ENCODE data around the gene HOXC6. TPM values are rescaled to one million over a fixed set of nuclear protein-coding genes. Genes with fewer than 3 reads are reported as not detected.

Gene HOXC6
- total and polyA plus RNA-seq, 10 of the 15 experiments (the other 5 are each of a cell fraction or from before 2014, with no cell fraction given), result 0.02 to 0.55 (median 0.45) TPM; not detected in 4

- Histone ChIP-seq H3K4me3 (no peak overlapping the region; the same call in 1 of the 2 replicates), H3K79me2 (ENCODE audit: control insufficient read depth, insufficient read depth, low read length) (no peaks in the 10 kb centered on the region), H2AFZ (ENCODE audit: control insufficient read depth, low read depth, low read length) (no peak overlapping the region), H3K27ac (ENCODE audit: control insufficient read depth, insufficient read depth) (no peak overlapping the region), H3K9me3 (replicated peaks; ENCODE audit: control insufficient read depth, insufficient read depth, low read length) (no peaks in the 10 kb centered on the region), H3K4me1 (ENCODE audit: control insufficient read depth, insufficient read depth, low read length) (peaks cover 7% of the 10 kb centered on the region), H3K36me3 (ENCODE audit: control insufficient read depth in 2 of 2, insufficient read depth in 2 of 2, low read length in 1 of 2) (no peaks in the 10 kb centered on the region), H3K4me2 (ENCODE audit: control insufficient read depth, insufficient read depth) (no peak overlapping the region), H3K27me3 (replicated peaks in 1 of 2; ENCODE audit: control insufficient read depth in 2 of 2, insufficient read depth in 2 of 2, low read length in 1 of 2) (peaks cover 31 to 53% of the 10 kb centered on the region in 2 experiments), H3K9ac (ENCODE audit: control insufficient read depth, insufficient read depth, low read length) (no peak overlapping the region), H4K20me1 (ENCODE audit: control insufficient read depth, insufficient read depth) (no peaks in the 10 kb centered on the region)
- ChIA-PET SMC1A (ENCODE audit: uncharacterized antibody, unreplicated experiment) (interaction anchor here (1.2 to 1.5 kb wide), 2 partner anchors 197 to 230 kb away, joined by 3 to 4 read pairs; no protein-coding TSS in a partner anchor), RAD21 (ENCODE audit: unreplicated experiment) (interaction anchor here (0.8 kb wide), 2 partner anchors 10 to 196 kb away, joined by 3 to 4 read pairs; partner anchors contain the start of gene HOXC10), POLR2A (interaction anchor here (1.3 kb wide), 1 partner anchor 9 kb away, joined by 3 read pairs; no protein-coding TSS in a partner anchor), CTCF (interaction anchor here (1.3 to 2.0 kb wide), 3 partner anchors 10 to 200 kb away, joined by 3 to 6 read pairs (median 6); partner anchors contain the start of gene HOXC10)
- ATAC-seq (no peak), DNase-seq (ENCODE audit: low read depth, low spot score) (no peak), FAIRE-seq (no peak)
- BruUV-seq (replicated peaks), result no TSS peak
- no peak for TF ChIP-seq IKZF1 (conservative IDR thresholded peaks at IDR 0.05)
- no peak for TF ChIP-seq CBFB (IDR thresholded peaks at IDR 0.05; ENCODE audit: low read depth)
- TF ChIP-seq EZH2 (IDR thresholded peaks at IDR 0.05; ENCODE audit: borderline replicate concordance, control insufficient read depth, low read depth, low read length), result peak; percentile 76; the same call in 1 of the 2 replicates
- WGBS (ENCODE audit: insufficient coverage, insufficient replicate concordance, low lambda C conversion rate, missing lambda C conversion rate), result 7% methylated on average over 13 of the region's 17 CpGs
- intact Hi-C loops (cut with micrococcal nuclease; ENCODE audit: unreplicated experiment), result no loop called here
- in situ Hi-C loops (cut with MboI), result no loop called here
These were observed 33.2 kb upstream of the HOXC6 start for GRCh38 chr12:53995002-53995377.

GRCh38 chr12:53995378-53996239, 32.6 kb upstream of the HOXC6 start:
- peak overlapping the region; percentile 43 for H2AFZ ChIP-seq (ENCODE audit: control insufficient read depth, low read depth, low read length)
- DNase-seq (ENCODE audit: low read depth, low spot score), result no peak
- ATAC-seq, result peak; percentile 63
- H3K36me3 ChIP-seq (ENCODE audit: control insufficient read depth in 2 of 2, insufficient read depth in 2 of 2, low read length in 1 of 2), result no peaks in the 10 kb centered on the region
- 2% methylated on average over 40 of the region's 48 CpGs for WGBS (ENCODE audit: insufficient coverage, insufficient replicate concordance, low lambda C conversion rate, missing lambda C conversion rate)
- H3K79me2 ChIP-seq (ENCODE audit: control insufficient read depth, insufficient read depth, low read length), result no peaks in the 10 kb centered on the region
- ChIA-PET RAD21 (ENCODE audit: unreplicated experiment) (interaction anchor here (0.8 to 1.0 kb wide), 3 partner anchors 10 to 196 kb away, joined by 3 to 4 read pairs (median 3); partner anchors contain the start of genes HOXC10 and HOXC4), CTCF (interaction anchor here (0.8 to 2.0 kb wide), 5 partner anchors 10 to 212 kb away, joined by 3 to 6 read pairs (median 6); partner anchors contain the start of gene HOXC10), POLR2A (interaction anchor here (0.9 to 1.3 kb wide), 2 partner anchors 10 to 37 kb away, joined by 3 to 4 read pairs; no protein-coding TSS in a partner anchor), SMC1A (ENCODE audit: uncharacterized antibody, unreplicated experiment) (interaction anchor here (0.9 to 1.7 kb wide), 8 partner anchors 8 to 231 kb away, joined by 3 to 7 read pairs (median 4); partner anchors contain the start of genes HOXC10 and SMUG1)
- H3K4me2 ChIP-seq (ENCODE audit: control insufficient read depth, insufficient read depth), result peak overlapping the region; percentile 85
- in situ Hi-C loops (cut with MboI) (no loop called here), intact Hi-C loops (cut with micrococcal nuclease; ENCODE audit: unreplicated experiment) (no loop called here)
- H3K4me1 ChIP-seq (ENCODE audit: control insufficient read depth, insufficient read depth, low read length), result peaks cover 7% of the 10 kb centered on the region
- peaks cover 31 to 54% of the 10 kb centered on the region in 2 experiments for H3K27me3 ChIP-seq (replicated peaks in 1 of 2; ENCODE audit: control insufficient read depth in 2 of 2, insufficient read depth in 2 of 2, low read length in 1 of 2)
- H3K9me3 ChIP-seq (replicated peaks; ENCODE audit: control insufficient read depth, insufficient read depth, low read length), result no peaks in the 10 kb centered on the region
- H3K27ac ChIP-seq (ENCODE audit: control insufficient read depth, insufficient read depth), result no peak overlapping the region
- peak overlapping the region; percentile 30; the same call in 1 of the 2 replicates for H3K9ac ChIP-seq (ENCODE audit: control insufficient read depth, insufficient read depth, low read length)
- FAIRE-seq, result no peak
- 0 out of 2 replicates have a peak, but pooled peaks have one; percentile 18 for TF ChIP-seq ELK1 (IDR thresholded peaks at IDR 0.05; ENCODE audit: low read depth, low read length)
- peak; percentile 68 for TF ChIP-seq IKZF1 (conservative IDR thresholded peaks at IDR 0.05)
- peak; percentile 40 to 54; a peak in 2 of 4 replicates for TF ChIP-seq IKZF2 (IDR thresholded peaks at IDR 0.05)
- 0 out of 2 replicates have a peak, but pooled peaks have one; percentile 20 for TF ChIP-seq ZBTB40 (IDR thresholded peaks at IDR 0.05; ENCODE audit: borderline replicate concordance)
- TF ChIP-seq BHLHE40 (IDR thresholded peaks at IDR 0.05; ENCODE audit: borderline replicate concordance in 1 of 2, low read depth in 2 of 2, low read length in 1 of 2), result peak in 1 of 2 experiments; percentile 2; a peak in 1 of 4 replicates
- TF ChIP-seq TCF12 (IDR thresholded peaks at IDR 0.05; ENCODE audit: low read depth, low read length), result no peak
- no peaks in the 10 kb centered on the region for H4K20me1 ChIP-seq (ENCODE audit: control insufficient read depth, insufficient read depth)
- H3K4me3 ChIP-seq, result peak overlapping the region; percentile 54
- BruUV-seq (replicated peaks), result TSS peak; percentile 50

Measured in GM12878 (cell line).